GM18505 (cell line): Measurements from ENCODE around the gene LAMA3.

Experiments
- ATAC-seq: cut with Tn5 transposase; IDR thresholded peaks from one replicate; pipeline ENCODE4 v1.9.1; 2021; ENCODE audit not compliant: unreplicated experiment
- POLR2A ChIP-seq: IDR thresholded peaks from 4 replicates; pipeline ENCODE4 v1.6.1; 2011; ENCODE audit warnings: borderline replicate concordance; ENCODE audit not compliant: insufficient read depth, insufficient read length; ENCODE audit errors: extremely low read depth

Gene LAMA3

DNA sequence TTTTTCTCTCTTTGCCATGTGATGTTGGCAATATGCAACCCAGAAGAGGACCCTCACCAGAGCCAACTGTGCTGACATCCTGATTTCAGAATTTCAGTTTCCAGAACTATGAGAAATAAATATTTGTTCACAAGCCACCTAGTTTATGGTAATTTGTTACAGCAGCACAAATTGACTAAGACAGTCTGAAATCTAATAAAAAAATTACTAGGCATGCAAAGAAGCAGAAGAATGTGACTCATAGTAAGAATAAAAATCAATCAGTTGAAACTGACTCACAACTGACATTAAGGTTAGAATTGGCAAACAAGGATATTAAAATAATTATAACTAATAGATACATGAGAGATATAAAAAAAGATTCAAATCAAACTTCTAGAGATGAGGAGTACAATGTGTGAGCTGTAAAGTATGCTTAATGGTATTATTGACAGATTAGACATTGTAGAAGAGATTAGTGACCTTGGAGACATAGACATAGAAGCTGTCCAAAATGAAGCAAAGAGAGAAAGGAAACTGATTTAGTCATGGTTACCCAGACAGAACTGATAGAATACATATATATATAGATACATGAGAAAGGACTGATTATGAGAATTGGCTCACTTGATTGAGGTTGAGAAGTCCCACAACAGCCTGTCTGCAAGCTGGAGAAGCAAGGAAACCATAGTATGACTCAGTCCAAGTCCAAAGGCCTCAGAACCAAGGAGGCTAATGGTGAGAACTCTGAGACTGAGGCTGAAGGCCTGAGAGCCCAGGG lies 297.5 kb downstream of the LAMA3 start:
- ATAC-seq, result peak; percentile 66
- no peak for TF ChIP-seq POLR2A

DNA sequence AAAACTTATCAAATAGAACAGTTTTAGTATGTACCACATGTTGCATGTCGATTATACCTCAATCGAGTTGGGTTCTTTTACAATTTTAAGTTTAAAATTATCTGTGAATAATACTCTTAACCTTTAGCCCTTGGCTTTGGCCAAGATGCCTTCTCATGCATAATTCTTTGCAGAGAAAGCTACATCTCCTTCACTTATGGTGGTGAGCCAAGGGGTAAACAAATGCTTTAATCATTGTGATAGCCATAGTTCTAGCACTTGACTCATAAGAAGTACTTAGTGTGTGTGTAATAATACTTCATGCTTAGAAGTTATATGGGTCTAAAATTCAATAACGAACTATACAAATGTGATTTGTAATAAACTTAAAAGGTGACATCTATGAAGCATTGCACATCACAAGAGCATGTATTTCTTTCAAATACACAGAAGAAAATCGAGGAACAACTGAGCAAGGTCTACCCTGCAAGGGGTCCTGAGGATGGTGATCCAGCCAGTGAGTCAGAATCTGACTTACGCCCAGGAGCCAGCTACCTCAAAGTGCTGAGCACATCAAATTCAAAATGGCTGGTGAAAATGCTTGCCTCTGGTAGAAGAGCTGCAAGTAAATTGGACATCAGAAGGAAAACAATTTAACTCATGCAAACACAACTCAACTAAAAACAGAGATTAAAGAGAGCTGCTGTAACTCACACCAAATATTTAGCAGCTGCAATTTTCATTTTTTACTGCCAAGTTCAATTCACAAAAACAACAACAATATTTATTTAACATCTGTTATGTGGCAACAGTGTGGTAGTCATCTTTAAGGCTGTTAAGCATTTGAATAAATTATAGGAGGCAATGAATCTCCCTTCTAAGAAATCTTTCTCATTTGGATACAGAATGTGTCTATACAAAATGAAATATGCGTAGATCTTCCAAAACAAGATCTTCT lies 301.5 kb downstream of the LAMA3 start:
- TF ChIP-seq POLR2A, result no peak
- ATAC-seq, result no peak

DNA sequence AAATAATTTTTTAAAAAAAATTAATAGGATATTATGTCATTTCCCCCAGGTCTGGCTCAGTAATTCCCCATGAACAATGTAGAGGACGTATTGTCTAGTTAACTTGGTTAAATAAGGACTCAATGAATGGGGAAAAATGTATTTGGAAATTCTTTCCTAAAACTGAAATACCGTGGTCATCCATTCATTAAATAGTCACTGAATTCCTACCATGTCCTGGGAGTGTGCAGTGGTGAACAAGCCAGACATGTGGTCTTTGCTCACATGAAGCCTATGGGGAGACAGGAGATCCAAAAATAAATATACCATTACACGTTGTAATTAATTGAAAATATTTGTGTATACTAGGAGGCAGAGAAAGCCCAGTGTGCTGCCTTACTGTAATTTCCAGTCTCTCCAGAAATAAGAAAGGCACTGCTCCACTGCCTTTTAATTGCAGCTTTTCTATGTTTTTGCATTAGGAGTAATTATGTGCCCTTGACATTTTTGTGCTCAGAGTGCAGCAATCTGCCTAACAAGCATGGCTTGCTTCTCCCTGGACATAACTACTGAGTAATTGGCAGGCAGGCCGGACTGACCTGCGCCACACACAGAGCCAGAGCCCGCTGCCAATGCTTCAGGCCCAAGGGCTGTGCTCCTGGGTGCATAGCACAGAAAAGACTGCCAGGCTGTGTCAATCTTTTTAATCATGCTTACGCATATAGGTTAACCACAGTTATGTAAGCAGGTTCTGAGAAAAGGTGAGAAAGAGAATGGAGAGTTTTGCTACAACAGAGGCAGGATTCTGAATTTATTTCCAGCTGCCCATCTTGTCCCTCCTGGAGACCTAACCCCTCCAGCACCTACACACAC lies 303.1 kb downstream of the LAMA3 start:
- ATAC-seq, result no peak

DNA sequence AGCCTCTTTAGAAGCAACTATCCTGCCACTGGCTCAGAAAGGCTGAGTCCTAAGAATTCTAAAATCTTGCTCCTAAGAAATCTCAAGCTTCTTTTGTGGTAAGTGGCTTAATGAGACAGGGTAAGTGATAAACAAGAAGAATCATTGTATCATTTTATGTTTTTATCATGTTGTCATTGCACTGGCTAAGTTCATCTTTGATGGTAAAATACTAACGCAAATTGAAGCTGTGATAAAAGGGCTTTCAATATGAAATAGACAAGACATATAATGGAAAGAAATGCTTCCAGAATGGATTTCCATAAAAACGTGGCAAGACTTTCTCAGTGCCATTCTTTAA lies 303.7 kb downstream of the LAMA3 start:
- ATAC-seq, result no peak
- TF ChIP-seq POLR2A, result no peak

More for the DNA sequence above, 303.1 kb downstream of the LAMA3 start:
- TF ChIP-seq POLR2A, result no peak

DNA sequence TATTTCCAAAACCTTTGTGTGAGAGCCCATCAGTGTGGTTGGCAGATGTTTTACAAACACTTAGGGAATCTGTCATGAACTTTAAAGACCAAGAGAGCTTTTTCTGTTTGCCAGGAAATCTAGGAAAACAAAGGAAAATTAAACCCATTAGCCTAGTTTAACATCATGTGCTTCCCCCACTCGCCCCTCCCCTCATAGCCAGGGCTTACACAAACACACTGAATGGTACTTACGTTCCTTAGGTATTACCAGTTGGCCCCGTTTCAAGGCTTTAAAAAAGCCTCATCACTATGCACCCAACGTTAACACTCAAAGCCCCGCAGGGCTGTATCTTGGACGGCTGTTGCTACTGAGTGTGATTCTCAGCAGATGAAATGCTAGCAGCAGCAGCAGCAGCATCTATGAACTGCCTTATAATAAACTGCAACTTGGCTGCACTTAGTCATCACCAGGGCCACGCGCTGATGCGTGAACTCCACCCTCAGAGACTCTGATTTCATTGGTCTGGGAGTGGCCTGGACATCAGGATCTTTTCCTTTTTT lies 305.2 kb downstream of the LAMA3 start:
- TF ChIP-seq POLR2A, result no peak

DNA sequence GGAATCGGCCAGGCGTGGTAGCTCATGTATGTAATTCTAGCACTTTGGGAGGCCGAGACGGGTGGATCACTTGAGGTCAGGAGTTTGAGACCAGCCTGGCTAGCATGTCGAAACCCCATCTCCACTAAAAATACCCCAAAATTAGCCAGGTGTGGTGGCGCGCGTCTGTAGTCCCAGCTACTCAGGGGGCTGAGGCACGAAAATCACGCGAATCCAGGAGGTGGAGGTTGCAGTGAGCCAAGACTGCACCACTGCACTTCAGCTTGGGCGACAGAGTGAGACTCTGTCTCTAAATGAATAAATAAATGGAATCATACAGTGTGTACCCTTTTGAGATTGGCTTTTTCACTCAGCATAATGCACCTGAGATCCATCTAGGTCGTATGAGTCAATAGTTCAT lies 305.9 kb downstream of the LAMA3 start:
- no peak for ATAC-seq
- no peak for TF ChIP-seq POLR2A

More for the DNA sequence above, 305.2 kb downstream of the LAMA3 start:
- ATAC-seq, result no peak

DNA sequence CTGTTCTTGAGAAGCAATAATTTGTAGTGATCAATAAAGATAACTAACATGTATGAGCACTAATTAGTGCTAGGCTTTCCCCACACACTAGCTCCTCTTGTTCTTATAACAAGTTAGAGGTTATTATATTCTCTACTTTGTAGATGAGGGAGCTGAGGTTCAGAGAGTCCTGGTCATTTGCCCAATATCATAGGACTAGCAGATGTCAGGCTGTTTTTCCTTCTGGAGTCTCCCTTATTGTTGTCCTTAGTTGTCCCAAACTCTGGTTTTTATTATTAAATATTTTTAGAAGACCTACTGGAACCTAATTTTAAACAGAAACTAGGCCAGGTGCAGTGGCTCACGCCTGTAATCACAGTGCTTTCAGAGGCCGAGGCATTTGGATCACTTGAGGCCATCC lies 308.8 kb downstream of the LAMA3 start:
- no peak for ATAC-seq
- TF ChIP-seq POLR2A, result no peak

DNA sequence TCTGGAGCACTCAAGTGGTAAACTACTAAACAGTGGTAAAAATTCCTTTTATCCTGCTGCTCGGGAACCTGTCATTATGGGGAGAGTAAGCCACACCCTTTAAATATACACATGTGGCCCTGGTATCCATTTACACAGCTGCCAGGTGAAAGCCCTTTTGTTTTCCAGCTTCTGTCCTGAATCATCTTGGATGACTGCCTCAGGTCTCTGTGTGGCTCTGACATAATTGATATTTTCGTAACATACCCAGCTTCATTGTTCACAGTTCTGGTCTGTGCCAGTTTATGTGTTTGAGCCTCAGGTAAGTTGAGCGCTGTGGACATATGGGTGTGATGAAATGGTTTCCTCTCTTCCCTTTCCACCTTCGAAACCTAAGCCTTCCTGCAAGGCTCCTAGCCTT lies 309.6 kb downstream of the LAMA3 start:
- no peak for ATAC-seq
- TF ChIP-seq POLR2A, result no peak

DNA sequence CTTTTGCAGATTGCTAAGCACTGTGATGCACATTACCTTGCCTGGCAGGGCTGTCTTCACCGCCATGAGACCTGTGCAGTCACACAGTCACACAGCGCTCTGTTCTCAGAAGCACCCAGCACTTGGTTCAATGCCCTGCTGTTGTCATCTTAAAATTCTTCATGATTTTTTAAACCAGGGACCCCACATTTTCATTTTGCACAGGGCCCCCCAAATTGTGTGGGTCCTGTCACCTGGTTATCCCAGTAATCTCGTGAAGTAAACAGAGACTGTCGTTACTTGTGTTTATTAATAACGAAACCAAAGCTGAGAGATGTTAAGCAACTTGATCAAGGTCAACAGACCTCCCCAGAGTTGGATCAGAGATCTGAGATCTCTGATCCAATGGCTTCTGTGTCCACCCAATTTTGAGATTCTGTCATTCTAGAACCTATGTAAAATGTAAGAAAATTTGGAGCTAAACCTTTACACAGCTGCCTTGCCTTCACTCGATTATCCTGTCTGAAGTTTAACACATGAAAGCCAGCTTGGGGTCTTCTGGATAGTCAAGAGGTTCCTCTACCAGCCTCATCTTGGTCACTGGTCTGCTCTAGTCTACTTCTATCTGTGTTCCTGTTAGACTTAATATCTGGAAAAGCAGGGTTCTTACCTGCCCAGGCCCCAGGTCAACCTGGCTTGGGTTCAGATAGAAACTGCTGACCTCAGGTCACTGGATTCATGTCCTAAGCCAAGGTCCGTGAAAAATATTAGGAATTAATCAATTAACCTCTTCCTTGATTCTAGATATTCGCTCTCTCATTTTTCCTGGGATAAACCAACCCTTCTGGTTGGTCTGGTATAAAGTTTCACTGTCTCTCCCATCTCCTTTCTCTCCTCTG lies 311.6 kb downstream of the LAMA3 start:
- no peak for TF ChIP-seq POLR2A
- no peak for ATAC-seq

DNA sequence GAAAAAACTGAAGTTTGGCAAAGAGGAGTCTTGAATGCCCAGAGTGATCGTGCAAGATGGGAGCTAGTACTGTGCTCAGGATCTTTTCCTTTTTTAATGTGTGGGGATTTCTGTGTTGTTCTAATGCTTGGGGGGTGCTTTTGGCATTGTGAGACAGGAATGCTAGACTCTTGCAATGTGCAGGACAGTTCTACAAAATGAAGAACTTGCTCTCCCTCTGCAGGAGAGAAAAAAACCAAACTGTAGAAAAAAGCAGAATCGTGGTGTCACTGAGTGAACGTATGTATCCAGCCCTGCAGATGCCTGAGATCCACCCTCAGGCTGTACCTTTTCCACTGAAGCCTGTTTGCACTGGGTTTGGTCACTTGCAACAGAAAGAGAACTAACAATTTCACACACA lies 313.2 kb downstream of the LAMA3 start:
- no peak for ATAC-seq
- no peak for TF ChIP-seq POLR2A

DNA sequence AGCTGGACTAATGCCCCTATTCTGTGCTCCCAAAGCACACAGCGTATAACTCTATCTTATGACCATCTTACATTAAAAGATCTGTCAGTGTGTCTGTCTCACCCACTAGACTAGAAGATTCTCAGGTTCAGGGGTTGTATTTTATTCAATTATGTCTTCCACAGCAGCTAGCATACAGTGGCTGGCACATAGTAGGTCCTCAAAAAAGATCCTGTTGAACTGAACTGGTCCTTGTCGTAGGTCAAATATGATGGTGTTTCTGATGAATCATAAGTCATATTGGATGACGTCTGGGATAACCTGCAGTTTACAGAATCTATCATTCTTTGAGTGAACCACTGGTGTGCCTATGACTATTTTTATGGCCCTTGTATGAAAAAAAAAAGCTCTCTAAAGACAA lies 314.0 kb downstream of the LAMA3 start:
- no peak for ATAC-seq
- TF ChIP-seq POLR2A, result no peak
